ENCODE measurements around the gene WFS1. TPM values are rescaled to one million over a fixed set of nuclear protein-coding genes. Genes with fewer than 3 reads are reported as not detected.

WFS1 gene, protein sequence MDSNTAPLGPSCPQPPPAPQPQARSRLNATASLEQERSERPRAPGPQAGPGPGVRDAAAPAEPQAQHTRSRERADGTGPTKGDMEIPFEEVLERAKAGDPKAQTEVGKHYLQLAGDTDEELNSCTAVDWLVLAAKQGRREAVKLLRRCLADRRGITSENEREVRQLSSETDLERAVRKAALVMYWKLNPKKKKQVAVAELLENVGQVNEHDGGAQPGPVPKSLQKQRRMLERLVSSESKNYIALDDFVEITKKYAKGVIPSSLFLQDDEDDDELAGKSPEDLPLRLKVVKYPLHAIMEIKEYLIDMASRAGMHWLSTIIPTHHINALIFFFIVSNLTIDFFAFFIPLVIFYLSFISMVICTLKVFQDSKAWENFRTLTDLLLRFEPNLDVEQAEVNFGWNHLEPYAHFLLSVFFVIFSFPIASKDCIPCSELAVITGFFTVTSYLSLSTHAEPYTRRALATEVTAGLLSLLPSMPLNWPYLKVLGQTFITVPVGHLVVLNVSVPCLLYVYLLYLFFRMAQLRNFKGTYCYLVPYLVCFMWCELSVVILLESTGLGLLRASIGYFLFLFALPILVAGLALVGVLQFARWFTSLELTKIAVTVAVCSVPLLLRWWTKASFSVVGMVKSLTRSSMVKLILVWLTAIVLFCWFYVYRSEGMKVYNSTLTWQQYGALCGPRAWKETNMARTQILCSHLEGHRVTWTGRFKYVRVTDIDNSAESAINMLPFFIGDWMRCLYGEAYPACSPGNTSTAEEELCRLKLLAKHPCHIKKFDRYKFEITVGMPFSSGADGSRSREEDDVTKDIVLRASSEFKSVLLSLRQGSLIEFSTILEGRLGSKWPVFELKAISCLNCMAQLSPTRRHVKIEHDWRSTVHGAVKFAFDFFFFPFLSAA
- 10 to 100 TPM; 22.9 to 29.4 (median 27.2) TPM for polyA plus RNA-seq (ENCODE audit: insufficient read length in 4 of 4)

DNA sequence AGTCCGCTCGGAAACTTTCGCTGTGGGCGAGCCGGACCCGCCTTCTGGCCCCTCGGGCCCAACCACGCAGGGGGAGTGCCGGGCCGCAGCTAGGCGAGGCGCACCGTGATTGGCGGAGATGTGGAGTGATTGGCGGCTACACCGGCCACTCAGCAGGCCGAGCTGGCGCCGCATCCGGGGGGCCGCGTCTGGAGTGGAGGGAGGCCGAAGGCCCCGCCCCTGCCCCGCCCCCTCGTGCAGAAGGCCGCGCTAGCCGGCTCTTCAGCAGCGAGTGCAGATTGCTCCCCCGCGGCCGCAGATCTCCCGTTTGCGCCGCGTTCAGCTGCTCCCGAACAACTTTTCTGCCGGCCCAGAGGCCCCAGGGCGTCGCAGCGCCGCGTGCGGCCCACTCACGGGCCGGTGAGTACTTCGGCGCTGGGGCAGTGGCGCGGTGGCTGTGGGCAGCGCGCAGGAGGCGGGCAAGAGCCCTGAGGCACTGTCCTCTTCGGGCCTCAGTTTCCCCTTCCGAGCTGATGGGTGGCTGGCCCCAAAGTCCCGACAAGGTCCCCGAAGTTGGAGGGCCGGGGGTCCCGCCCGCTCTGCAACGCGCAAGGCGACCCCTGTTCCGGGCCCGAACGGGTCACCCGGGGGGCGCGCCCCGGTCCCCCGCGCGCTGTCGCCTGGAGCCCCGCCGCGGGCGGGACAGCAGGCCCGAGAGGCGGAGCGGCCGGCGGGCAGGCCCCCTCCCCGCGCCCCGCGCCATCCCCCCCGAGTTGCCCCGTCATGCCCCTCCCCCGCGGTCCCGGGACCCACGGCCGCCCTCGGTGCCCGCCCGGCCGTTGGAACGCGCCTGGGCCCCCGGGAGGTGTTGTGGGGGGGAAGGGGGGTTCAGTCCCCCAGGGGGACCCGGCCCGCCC lies at the start of gene WFS1:
Gene WFS1, plus strand, starts transcription at position 235 of the 896 bp plus-strand sequence. CDS start 7,606 bp downstream, outside the sequence.
- DNase-seq (ENCODE audit: low read depth in 4 of 4, low spot score in 3 of 4) = peak; percentile 94 to 97 (median 96)

DNA sequence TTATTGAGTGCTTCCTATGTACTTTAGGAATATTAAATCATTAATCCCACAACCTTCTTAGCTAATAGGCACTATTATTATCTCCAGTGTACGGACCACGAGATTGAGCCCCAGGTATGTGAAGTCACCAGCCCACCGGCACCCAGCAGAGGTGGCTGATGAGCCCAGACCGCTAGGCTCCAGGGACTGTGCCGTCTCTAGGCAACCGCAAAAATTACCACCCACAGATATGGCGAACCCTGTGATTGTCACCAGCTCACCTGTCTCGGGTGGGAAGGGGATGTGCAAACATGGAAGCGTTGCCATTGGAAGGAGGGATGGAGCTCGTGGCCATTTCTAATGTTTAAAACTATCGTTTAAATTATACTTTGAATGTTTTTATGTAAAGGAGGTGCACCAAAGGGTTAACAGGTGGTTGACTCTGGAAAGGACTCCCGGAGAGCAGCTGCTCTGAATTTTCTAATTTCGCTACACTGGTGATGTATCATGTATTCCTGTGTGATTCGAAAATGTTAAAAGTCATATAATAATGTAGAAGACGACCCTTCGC lies 48.3 kb upstream of the WFS1 start:
- DNase-seq (ENCODE audit: low read depth in 4 of 4, low spot score in 3 of 4) = no peak

DNA sequence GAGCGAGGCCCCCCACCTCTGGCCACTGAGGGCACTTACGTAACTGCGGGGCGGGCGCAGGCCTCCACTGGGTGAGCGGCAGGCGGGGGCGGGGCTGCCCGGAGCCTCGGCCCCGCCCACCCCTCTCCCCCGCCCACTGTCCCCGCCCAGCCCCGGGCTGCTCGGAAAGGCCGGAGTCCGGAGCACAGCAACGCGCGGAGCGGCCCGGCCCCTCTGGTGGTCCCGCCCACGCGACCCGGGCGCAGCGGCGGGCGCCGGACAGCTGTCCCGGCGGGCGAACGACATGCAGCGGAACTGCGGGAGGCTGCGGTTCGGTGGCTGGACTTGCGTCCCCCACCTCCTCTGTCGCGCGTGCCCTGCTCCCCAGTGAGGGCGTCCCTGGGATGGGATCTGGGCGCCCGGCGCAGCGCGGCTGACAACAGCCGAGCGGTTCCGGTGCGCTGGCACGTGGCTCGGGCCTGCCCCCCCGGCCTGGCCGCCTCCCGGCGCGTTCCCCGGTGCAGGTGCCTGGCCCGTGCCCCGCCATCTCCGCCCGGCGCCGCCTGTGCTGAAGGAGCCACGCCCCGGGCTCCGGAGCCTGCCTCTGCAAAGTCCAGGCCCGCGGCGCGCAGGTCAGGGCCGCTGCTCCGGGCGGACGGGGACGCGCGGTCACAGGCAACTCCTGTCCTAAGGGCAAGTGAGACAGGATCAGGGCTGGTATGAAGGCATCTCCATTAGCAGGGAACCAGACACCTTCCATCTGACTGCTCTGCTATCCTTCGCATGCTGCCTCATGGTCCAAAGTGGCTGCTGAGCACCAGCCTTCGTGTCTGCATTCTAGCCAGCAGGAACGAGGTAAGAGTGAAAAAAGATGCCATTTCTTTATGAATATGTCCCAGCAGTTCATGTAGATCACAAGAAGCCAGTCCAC lies 47.5 kb upstream of the WFS1 start:
- DNase-seq (ENCODE audit: low read depth in 4 of 4, low spot score in 3 of 4) = no peak

DNA sequence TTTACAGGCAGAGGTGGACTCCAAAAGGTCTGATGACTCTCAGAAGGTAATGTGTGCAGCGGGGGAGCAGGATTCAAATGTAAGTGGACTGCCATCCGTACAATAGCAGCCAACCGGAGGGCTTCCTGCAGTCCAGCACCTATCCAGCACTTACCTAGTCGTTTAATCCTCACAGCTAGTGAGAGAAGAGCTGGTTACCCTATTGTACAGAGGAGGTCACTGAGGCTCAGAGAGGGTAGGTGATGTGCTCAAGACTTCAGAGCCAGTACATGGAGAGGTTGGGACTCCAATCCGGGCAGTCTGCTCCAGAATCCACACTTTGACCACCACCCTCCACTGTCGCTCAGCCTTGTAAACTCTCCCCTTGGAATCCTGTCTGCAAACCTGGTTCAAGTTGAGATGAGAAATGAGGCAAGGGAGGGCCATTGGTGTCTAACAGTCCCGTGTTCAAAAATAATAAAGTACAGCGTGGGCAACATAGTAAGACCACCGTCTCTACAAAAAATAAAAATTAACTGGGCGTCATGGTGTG lies 46.8 kb upstream of the WFS1 start:
- DNase-seq (ENCODE audit: low read depth in 4 of 4, low spot score in 3 of 4) = no peak

DNA sequence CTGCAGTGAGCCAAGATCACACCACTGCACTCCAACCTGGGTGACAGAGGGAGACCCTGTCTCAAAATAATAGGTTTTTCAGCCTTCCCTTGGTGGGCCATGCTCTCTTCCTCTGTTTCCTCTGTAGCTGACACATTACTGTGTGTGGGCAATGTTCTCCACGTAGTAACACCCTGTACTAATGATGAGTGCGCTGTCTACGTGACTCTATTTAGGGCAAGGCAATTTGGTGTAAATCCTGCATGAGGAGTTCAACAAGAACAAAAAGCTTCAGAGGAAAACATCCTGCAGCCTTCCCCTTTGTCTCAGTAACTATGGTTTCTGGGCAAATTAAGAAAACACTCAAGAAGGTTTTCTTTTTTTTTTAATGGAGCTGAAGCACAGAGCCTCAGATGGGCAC lies 44.9 kb upstream of the WFS1 start:
- no peak for DNase-seq (ENCODE audit: low read depth in 4 of 4, low spot score in 3 of 4)

DNA sequence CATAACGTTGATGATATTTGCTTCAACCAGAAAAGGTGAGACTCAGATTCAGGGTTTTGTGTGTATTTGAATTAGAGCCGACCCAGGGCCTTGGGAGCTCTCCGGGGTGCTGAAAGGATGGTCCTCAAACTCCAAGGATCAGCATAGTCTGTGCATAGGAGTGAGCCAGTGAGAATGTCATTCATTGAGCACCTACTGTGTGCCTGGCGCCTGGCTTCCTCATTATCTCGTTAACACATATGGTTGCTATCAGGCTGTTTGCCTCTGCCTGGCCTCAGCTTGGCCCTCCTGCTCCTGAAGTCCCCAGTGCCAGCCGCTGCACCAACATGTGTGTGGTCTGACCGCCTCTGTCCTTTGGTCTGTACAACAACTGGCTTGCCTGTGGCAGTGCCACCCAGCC lies 44.2 kb upstream of the WFS1 start:
- DNase-seq (ENCODE audit: low read depth in 4 of 4, low spot score in 3 of 4) = peak in 1 of 4 donors; percentile 39

DNA sequence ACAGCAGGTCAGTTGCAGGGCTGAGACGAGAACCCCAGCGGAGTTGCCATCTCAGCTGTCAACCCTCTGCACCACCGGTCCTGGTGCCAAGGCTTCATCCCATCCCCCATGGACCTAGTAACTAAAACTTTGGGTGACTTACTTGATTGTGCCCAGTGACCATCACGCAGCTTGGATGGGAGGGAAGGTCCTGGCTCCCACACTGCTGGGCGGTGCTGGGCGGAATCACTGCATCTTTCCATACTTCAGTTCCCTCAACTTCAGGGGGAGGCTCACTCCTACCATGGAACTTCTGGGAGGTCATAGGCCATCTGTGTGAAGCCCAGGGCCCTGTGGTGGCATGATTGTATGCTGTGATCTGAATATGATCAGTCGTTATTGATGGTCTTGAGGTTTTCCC lies 43.1 kb upstream of the WFS1 start:
- DNase-seq (ENCODE audit: low read depth in 4 of 4, low spot score in 3 of 4) = no peak

DNA sequence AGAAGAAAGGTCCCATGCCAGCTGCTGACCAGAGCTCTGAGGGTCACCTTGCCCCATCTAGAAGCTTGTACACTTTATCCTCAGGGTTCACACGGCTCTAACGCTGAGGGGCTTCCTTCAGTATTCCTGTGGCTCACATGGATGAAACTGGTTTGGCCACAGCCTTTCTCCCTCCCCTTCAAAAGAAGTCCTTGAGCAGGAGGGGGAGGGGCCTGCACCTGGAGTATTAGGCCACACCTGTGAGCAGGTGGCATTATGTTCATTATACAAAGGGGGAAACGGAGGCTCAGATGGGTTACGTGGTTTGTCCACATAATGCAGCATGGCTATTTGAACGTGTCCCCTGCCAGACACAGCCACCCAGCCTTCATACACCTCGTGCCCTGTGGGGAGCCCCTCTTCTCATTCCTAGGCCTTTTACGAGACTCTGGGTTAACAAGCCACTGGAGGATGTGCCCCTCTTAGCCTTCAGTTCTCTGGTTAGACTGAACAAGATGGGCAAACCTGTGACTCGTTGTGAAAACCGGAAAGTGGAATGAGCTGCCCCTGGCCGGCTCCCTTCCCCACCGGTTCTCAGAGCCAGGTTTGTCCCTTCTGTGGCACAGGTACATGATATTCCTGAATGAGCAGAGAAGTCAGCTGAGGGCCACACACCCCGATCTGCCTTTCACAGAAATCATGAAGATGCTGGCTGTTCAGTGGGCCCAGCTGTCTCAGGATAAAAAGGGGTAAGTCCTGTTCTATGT lies 42.1 kb upstream of the WFS1 start:
- DNase-seq (ENCODE audit: low read depth in 4 of 4, low spot score in 3 of 4) = no peak

DNA sequence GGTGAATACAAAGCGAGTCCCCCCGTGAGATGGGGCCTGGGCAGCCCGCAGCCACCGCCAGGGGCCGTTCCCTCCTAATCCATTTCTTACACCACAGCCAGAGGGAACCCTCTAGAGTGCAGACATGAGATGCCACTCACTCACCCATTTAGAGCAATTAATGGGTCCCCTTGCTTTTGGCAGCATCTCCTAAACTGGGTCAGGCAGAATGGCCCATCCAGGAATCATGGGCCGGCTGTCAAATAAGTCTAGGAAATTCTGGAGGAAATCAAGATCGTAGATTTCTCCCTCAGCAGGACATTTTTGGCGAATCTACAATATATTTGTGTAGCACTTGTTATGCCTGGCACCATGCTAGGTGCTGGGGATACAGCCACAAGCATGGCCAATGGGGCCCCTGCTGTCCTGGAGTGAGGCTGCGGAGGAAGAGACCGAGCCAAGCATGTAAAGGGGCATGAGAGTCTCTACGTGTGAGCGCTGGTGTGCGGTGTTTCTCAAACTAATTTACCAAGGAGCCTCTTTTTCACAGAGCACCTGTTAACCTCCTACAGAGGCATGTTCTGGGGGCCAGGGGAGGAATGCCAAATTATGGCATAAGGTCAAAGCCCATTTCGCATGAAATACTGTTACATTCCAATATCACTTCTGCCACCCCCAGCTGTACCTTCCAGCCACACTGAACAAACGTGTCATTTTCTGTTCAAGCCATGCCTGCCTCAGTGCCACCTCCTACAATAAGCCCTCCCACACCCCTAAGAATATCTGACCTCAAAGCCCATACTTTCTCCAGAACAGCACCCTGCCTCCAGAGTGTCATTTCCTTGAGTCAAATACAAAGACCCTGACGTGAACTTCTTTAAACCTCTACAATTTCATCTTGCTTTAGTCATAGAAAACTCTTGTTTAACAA lies 41.2 kb upstream of the WFS1 start:
- no peak for DNase-seq (ENCODE audit: low read depth in 4 of 4, low spot score in 3 of 4)

DNA sequence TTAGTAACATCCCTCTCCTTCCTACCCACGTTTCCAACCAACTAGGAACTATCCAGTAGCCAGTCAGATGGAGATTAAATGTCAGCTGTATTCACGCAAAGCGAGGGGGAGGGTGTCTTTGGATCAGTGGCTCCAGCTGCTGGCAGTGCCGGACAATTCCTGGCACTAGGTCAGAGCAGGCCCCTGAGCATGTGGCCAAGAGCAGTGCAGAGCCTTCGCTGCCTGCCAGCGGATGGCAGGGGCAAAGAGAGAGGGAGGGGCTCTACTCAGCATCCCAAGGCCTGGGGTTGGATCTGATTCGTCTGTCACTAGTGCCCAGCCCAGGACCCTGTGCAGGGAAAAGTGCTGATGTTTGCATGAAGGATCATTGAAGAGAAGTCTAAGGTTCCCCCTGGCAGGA lies 40.6 kb upstream of the WFS1 start:
- DNase-seq (ENCODE audit: low read depth in 4 of 4, low spot score in 3 of 4) = peak in 1 of 4 donors; percentile 30

DNA sequence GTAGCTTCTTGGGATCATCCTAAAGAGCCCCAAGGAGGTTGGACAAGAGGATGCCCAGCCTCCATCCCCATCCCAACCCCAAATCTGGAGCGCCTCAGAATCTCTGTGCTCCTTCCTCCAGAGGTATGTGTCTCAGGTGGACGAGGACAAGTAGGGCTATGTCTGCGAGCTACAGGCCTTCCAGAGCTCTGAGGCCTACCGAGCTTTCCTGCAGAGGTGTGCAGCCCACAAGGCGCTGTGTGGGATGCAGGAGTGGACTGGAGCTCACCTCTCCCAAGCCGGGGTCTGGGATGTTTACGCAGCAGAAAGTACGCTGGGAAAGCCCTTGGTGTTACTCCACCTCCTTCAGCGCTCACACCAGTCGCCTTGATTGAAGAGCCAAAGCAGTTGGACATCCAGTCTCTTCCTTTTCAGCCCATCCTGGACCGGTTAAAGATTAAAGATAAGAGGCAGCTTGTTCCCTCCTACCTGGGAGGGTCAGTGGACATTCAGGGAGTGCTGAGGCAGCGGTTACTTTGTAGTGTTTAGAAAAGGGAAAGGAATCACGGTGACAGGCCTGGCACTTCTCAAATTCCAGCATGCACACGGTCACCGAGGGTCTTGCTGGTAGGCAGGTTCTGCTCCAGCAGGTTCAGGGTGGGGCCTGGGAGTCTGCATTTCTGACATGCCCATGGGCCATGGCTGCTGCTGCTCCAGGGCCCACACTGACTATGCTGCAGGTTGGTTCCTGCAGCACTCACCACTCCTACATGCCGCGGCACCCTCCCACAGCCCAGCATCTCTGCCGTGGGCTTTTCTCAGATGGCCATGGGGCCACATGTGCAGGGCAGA lies 39.8 kb upstream of the WFS1 start:
- no peak for DNase-seq (ENCODE audit: low read depth in 4 of 4, low spot score in 3 of 4)

DNA sequence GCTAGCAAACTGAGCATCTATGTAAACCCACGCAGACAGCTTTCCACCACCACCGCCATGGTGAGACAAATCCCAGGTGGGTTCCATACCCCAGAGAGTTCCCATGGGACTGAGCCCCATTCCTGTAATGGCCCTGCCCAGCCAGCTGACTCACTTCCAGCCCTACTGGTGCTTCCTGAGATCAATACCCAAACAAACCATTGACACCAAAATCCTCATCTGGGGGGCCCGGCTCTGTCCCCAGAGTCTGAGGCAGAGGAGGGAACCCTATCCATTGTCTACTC lies 39.2 kb upstream of the WFS1 start:
- DNase-seq (ENCODE audit: low read depth in 4 of 4, low spot score in 3 of 4) = no peak

DNA sequence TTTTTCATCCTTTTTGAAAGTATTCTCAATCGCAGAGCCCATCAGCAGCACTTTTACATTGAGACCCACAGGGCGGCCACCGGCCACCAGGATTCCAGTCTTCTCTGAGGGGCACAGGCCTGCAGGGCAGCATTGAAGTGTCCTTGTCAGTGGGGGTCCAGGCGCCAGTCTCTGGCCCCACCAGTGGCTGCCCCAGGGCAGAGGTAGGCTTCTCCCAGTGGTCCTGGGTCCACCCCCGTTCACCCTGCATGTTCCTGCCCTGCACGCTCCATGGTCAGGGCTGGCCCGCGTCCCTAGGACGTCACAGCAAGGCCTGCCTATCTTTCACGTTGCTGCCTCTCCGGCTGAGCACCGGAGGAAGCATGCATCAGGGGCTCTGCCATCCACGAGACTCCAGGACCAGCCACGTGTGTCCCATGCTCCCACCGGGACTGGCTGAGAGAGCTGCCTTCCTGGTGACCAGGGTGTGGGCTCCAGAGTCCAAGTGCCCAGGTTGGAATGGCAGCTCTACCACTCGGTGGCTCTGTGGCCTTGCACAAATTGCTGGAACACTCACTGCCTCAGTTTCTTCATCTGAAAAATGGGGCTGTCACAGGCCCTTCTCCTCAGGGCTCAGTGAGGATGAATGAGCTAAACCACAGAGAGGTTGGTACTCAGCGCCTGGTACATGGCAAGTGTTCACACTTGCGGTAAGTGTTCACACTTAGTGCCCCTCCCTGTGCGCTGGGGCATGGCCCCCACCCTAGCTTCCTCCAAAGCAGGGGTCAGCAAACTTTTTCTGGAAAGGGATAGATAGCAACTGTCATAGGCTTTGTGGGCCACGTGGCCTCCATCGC lies 38.6 kb upstream of the WFS1 start:
- no peak for DNase-seq (ENCODE audit: low read depth in 4 of 4, low spot score in 3 of 4)

DNA sequence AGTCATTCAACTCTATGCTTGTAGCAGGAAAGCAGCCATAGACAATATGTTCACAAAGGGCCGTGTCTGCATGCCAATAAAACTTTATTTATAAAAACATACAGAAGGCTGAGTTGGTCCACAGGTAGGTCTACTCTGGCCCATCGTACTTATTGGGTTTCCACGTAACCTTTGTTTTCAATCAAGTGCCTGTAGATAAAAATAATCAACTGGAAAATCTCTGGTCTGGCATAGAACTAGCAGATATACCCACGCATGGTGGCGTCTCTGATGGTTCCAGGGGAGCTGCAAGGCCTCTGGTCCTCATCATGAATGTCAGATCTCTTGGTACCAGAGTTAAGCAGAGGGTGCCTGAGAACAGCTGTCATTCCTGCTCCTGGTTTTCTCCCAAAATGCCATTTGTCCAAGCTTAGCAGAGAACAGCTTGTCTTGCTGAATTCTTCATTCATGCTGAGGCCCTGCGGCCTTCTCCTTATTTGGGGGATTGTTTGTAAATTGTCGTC lies 37.9 kb upstream of the WFS1 start:
- DNase-seq (ENCODE audit: low read depth in 4 of 4, low spot score in 3 of 4) = no peak
